Karpas-422 (cell line): ENCODE data around the gene NHSL1. TPM values are rescaled to one million over a fixed set of nuclear protein-coding genes. Genes with fewer than 3 reads are reported as not detected.

Source experiments
- DNase-seq: peaks from one replicate; pipeline ENCODE4 v3.0.0-alpha.2; 2015
- H2AFZ ChIP-seq: fragments of 200-600 bp; sonication (generic); 2 replicates; pipeline ENCODE4 v1.6.1; 2014; ENCODE audit warnings: antibody characterized with exemption, low read length, mixed read lengths
- H3K27ac ChIP-seq: fragments of 200-600 bp; sonication (generic); 2 replicates; pipeline ENCODE4 v1.5.1; 2014; ENCODE audit warnings: mild to moderate bottlenecking, low read length, moderate library complexity
- H3K27me3 ChIP-seq: fragments of 200-600 bp; sonication (generic); 2 replicates; pipeline ENCODE4 v1.6.1; 2014; ENCODE audit warnings: low read length, mixed read lengths
- H3K36me3 ChIP-seq: fragments of 200-600 bp; sonication (generic); 2 replicates; pipeline ENCODE4 v1.6.1; 2014; ENCODE audit warnings: low read length, mixed read lengths; ENCODE audit not compliant: insufficient read depth
- H3K4me1 ChIP-seq: fragments of 200-600 bp; sonication (generic); 2 replicates; pipeline ENCODE4 v1.6.1; 2014; ENCODE audit warnings: mild to moderate bottlenecking, low read length, mixed read lengths
- H3K4me2 ChIP-seq: fragments of 200-600 bp; sonication (generic); 2 replicates; pipeline ENCODE4 v1.6.1; 2014; ENCODE audit warnings: low read length, low read depth, mild to moderate bottlenecking; ENCODE audit not compliant: poor library complexity, severe bottlenecking
- H3K4me3 ChIP-seq: fragments of 200-600 bp; sonication (generic); 2 replicates; pipeline ENCODE4 v1.5.1; 2014; ENCODE audit warnings: mild to moderate bottlenecking, antibody characterized with exemption, low read length, mixed read lengths
- H3K79me2 ChIP-seq: fragments of 200-600 bp; sonication (generic); 2 replicates; pipeline ENCODE4 v1.6.1; 2014; ENCODE audit warnings: mild to moderate bottlenecking, low read length, mixed read lengths
- H3K9ac ChIP-seq: fragments of 200-600 bp; sonication (generic); 2 replicates; pipeline ENCODE4 v1.6.0; 2014; ENCODE audit warnings: low read length
- H3K9me2 ChIP-seq: fragments of 200-600 bp; sonication (generic), shearing (Covaris generic); replicated peaks from 2 replicates; pipeline ENCODE4 v1.6.0; 2014; ENCODE audit warnings: mild to moderate bottlenecking, low read length, moderate library complexity; ENCODE audit not compliant: insufficient read depth
- H3K9me3 ChIP-seq: fragments of 300-700, 200-600 bp; sonication (generic); 2 replicates; pipeline ENCODE4 v1.6.1; 2014; ENCODE audit warnings: low read length, mixed read lengths
- H4K20me1 ChIP-seq: fragments of 200-600 bp; sonication (generic); 2 replicates; pipeline ENCODE4 v1.6.1; 2014; ENCODE audit warnings: mild to moderate bottlenecking, antibody characterized with exemption, low read length, low read depth; ENCODE audit not compliant: insufficient read depth
- total RNA-seq: library from RNA; depleted of rRNA; stranded (reverse); fragments of >200 nt; shearing (Covaris generic); gene quantifications from 2 replicates; pipeline ENCODE4 v1.2.3, GENCODE V29; 2014; ENCODE audit warnings: low replicate concordance; rRNA removed

NHSL1 gene, protein sequence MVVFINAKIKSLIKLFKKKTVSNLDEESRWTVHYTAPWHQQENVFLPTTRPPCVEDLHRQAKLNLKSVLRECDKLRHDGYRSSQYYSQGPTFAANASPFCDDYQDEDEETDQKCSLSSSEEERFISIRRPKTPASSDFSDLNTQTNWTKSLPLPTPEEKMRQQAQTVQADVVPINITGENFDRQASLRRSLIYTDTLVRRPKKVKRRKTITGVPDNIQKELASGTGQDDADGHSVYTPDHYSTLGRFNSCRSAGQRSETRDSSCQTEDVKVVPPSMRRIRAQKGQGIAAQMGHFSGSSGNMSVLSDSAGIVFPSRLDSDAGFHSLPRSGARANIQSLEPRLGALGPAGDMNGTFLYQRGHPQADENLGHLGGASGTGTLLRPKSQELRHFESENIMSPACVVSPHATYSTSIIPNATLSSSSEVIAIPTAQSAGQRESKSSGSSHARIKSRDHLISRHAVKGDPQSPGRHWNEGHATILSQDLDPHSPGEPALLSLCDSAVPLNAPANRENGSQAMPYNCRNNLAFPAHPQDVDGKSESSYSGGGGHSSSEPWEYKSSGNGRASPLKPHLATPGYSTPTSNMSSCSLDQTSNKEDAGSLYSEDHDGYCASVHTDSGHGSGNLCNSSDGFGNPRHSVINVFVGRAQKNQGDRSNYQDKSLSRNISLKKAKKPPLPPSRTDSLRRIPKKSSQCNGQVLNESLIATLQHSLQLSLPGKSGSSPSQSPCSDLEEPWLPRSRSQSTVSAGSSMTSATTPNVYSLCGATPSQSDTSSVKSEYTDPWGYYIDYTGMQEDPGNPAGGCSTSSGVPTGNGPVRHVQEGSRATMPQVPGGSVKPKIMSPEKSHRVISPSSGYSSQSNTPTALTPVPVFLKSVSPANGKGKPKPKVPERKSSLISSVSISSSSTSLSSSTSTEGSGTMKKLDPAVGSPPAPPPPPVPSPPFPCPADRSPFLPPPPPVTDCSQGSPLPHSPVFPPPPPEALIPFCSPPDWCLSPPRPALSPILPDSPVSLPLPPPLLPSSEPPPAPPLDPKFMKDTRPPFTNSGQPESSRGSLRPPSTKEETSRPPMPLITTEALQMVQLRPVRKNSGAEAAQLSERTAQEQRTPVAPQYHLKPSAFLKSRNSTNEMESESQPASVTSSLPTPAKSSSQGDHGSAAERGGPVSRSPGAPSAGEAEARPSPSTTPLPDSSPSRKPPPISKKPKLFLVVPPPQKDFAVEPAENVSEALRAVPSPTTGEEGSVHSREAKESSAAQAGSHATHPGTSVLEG (N-terminal part only)
- 2.6 and 3.8 TPM in 2 replicates for total RNA-seq

DNA sequence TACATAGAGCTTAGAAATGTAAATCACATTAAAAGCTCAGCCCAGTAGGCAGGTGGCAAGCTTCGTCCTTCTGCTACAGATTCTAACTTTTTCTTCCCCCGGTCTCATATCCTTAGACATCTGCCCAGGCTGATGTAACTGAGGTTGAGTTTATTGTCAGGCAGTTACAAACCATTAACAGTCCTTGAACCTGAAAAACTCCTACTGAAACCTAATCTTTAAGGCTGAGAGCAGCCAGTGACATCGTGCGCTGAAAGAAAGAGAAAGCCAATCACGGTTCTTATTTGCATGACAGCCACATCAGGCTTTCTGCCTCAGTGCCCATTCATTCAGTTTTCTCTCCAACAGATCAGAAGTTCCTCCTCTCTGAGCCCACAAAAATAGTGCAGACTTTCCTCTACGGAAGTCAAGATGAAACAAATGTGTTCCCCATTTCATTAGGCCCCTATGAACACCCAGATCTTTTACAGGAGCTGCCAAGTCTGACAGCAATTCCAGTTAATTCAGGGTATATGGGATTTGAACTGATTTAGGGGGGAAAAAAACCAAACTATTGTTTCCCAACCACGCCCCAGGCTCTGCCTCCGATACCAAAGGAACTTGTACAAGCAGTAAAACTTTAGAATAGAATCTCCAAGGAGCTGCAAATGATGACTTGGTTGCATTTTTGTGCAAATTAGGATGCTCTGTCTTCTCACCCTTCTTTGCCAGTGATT is at the start of gene NHSL1:
Gene NHSL1 (minus strand): TSS at position 192 of the 716 bp plus-strand sequence. CDS start 204 bp downstream, outside the sequence.
- H3K4me2 ChIP-seq: peak within 1 kb of the TSS; percentile 48
- peak within 1 kb of the TSS; percentile 81 for H3K27ac ChIP-seq
- peaks cover 35% of the 10 kb centered on the region for H3K4me1 ChIP-seq
- peak within 1 kb of the TSS; percentile 53 for H3K9ac ChIP-seq
- no peaks in the 10 kb centered on the region for H3K9me2 ChIP-seq
- H2AFZ ChIP-seq: no peak within 1 kb of the TSS
- H4K20me1 ChIP-seq: no peaks in the 10 kb centered on the region
- DNase-seq: peak; percentile 86
- H3K79me2 ChIP-seq: no peaks in the 10 kb centered on the region
- no peaks in the 10 kb centered on the region for H3K9me3 ChIP-seq
- H3K4me3 ChIP-seq: peak within 1 kb of the TSS; percentile 46
- H3K36me3 ChIP-seq: no peaks in the 10 kb centered on the region
- H3K27me3 ChIP-seq: no peaks in the 10 kb centered on the region

DNA sequence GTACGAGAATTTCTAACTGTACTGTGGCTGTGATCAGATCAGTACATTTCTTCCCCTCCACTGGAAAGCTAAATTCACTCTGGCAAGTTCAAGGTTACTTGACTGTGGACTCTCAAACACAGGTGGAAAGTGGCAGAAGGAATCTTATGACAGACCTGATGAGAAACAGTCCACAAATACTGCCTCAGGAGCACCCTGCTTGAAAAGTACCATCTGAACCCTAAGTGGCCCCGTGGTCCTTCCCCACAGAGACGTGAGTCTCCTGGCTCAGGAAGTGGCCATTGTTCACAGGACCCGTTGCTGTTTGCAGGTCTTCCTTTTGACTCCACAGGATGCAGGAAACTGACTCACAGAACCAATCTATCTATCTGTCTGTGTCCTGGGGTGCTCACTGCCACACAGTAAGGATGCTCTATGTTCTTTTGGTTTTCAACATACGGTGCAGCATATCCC is 47.5 kb upstream of the NHSL1 start:
- no peak overlapping the region for H2AFZ ChIP-seq
- H4K20me1 ChIP-seq: no peaks in the 10 kb centered on the region
- H3K9me2 ChIP-seq: no peaks in the 10 kb centered on the region
- H3K4me1 ChIP-seq: no peaks in the 10 kb centered on the region
- no peak for DNase-seq
- no peaks in the 10 kb centered on the region for H3K27me3 ChIP-seq
- H3K4me2 ChIP-seq: no peak overlapping the region
- no peaks in the 10 kb centered on the region for H3K9me3 ChIP-seq
- no peaks in the 10 kb centered on the region for H3K79me2 ChIP-seq
- no peak overlapping the region for H3K27ac ChIP-seq
- no peak overlapping the region for H3K4me3 ChIP-seq
- no peak overlapping the region for H3K9ac ChIP-seq
- no peaks in the 10 kb centered on the region for H3K36me3 ChIP-seq

DNA sequence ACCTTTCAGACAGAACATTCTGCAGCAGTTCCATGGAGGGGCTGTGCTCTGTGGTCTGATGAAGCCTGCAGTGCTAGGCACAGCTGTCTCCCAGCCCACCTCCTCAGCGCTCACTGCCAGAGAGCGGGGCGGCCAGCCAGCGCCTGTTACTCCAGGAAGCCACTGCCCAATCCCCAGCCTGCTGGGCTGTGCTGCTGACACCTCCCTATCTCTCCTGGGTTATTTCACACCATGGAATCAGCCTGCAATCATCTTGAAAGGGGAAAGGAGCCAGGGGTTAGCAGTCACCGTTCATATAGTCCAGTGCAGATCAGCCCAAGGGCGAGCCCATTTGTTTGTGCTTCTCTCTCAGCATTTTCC is 46.3 kb upstream of the NHSL1 start:
- Histone ChIP-seq H3K27me3 (no peaks in the 10 kb centered on the region), H3K9ac (no peak overlapping the region), H3K9me3 (no peaks in the 10 kb centered on the region), H3K4me2 (no peak overlapping the region), H3K27ac (no peak overlapping the region), H3K36me3 (no peaks in the 10 kb centered on the region), H2AFZ (no peak overlapping the region), H3K4me3 (no peak overlapping the region), H3K4me1 (no peaks in the 10 kb centered on the region), H4K20me1 (no peaks in the 10 kb centered on the region), H3K79me2 (no peaks in the 10 kb centered on the region), H3K9me2 (no peaks in the 10 kb centered on the region)
- DNase-seq: no peak

DNA sequence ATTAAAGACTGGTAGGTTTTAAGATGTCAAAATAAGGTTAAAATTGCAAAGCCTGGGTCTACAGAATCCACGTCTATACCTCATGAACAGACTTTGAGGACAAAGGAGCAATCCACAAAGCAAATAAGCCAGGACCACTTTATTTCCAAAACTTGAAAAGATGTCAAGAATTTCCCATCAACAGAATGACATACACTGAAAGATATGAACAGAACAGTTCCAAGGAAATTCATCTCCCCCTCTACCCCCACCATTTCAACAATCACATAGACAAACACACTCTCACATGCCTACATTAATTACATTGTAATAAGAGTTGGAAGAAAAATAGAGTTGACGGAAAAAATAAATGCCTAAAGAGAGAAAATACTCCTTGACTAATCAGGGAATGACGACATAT is 45.2 kb upstream of the NHSL1 start:
- H3K9me2 ChIP-seq: no peaks in the 10 kb centered on the region
- H2AFZ ChIP-seq: no peak overlapping the region
- no peak overlapping the region for H3K4me3 ChIP-seq
- no peak overlapping the region for H3K4me2 ChIP-seq
- H3K79me2 ChIP-seq: no peaks in the 10 kb centered on the region
- H4K20me1 ChIP-seq: no peaks in the 10 kb centered on the region
- no peak overlapping the region for H3K9ac ChIP-seq
- DNase-seq: no peak
- no peaks in the 10 kb centered on the region for H3K4me1 ChIP-seq
- no peaks in the 10 kb centered on the region for H3K36me3 ChIP-seq
- H3K9me3 ChIP-seq: no peaks in the 10 kb centered on the region
- H3K27ac ChIP-seq: no peak overlapping the region
- no peaks in the 10 kb centered on the region for H3K27me3 ChIP-seq

DNA sequence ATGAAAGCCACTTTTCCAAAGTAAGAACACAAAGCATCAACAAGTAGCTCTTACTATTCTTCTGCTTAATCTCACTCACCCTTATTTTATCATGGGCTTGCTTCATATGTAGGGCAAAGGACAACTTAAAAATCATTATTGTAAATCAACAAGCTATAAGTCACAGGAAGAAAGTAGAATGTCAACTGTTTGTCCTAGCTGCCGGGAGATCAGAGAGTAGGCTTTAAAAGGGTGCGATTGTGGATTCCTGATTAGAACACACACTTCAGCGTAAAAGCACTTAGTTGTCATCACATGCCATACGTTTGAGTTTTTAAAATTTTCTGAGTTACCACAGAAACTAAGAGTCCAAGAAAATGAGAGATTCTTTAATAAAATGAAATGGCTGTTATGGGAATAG is 44.4 kb upstream of the NHSL1 start:
- Histone ChIP-seq H3K4me2 (no peak overlapping the region), H3K9me2 (no peaks in the 10 kb centered on the region)

DNA sequence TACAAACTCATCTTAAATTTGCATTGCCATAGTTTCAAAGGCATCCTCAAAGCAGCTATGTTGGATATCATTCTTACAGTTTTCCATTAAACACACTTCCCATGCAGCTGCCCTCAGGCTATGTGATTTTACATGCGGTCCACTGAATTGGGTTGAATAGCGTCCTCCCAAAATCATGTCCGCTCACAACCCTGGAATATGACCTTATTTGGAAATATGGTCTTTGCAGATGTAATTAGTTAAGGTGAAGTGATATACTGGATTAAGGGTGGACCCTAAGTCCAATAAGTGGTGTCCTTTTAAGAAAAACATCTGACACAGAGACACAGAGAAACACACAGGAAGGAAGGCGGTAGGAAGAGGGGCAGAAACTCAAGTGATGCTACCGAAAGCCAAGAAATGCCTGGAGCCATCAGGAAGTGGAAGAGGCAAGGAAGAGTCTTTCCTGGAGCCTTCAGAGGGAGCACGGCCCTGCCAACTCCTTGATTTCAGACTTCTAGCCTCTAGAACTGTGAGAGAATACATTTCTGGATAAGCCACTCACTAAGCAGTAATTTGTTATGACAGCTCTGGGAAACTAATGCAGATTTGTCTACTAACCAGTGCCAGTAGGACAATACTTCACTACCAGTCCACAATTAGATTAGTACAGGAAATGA is 42.7 kb upstream of the NHSL1 start:
- Histone ChIP-seq H3K4me3 (no peak overlapping the region), H3K9me3 (no peaks in the 10 kb centered on the region), H3K4me2 (no peak overlapping the region), H2AFZ (no peak overlapping the region), H3K27me3 (no peaks in the 10 kb centered on the region), H3K4me1 (no peaks in the 10 kb centered on the region), H3K9ac (no peak overlapping the region), H4K20me1 (no peaks in the 10 kb centered on the region), H3K79me2 (no peaks in the 10 kb centered on the region), H3K27ac (no peak overlapping the region), H3K36me3 (no peaks in the 10 kb centered on the region), H3K9me2 (no peaks in the 10 kb centered on the region)
- DNase-seq: no peak

More for the DNA sequence above, 44.4 kb upstream of the NHSL1 start:
- no peaks in the 10 kb centered on the region for H4K20me1 ChIP-seq
- H3K9me3 ChIP-seq: no peaks in the 10 kb centered on the region
- H3K27ac ChIP-seq: no peak overlapping the region
- no peak overlapping the region for H3K4me3 ChIP-seq
- no peak overlapping the region for H3K9ac ChIP-seq
- no peak overlapping the region for H2AFZ ChIP-seq
- H3K79me2 ChIP-seq: no peaks in the 10 kb centered on the region
- H3K4me1 ChIP-seq: no peaks in the 10 kb centered on the region
- no peaks in the 10 kb centered on the region for H3K27me3 ChIP-seq
- no peaks in the 10 kb centered on the region for H3K36me3 ChIP-seq
- DNase-seq: no peak

DNA sequence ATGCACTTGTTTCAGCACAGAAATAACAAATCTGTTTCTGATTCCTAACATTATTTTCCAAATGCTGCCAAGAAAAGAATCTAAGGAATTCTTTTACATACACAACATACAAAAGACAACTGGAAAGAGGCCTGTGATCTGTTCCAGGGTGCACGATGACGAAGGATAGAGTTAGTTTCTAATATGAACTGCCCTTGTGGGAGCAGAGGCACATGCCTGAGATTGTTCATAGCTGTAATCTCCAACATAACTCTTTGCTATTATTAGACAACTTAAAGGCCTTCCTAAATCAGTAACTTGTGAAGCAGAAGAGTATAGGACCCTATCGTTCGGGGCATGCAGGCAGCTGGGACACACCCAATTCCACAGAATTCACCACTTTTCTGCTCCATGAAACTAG is 41.2 kb upstream of the NHSL1 start:
- Histone ChIP-seq H3K27me3 (no peaks in the 10 kb centered on the region), H3K4me1 (no peaks in the 10 kb centered on the region), H4K20me1 (no peaks in the 10 kb centered on the region), H3K79me2 (no peaks in the 10 kb centered on the region), H3K4me3 (no peak overlapping the region), H3K27ac (no peak overlapping the region), H3K9me3 (no peaks in the 10 kb centered on the region), H3K4me2 (no peak overlapping the region), H2AFZ (no peak overlapping the region), H3K9me2 (no peaks in the 10 kb centered on the region), H3K9ac (no peak overlapping the region), H3K36me3 (no peaks in the 10 kb centered on the region)
- DNase-seq: no peak
